HG02870 (cell line): Measurements from ENCODE around the gene MYLK4.

Experiments
- ATAC-seq: cut with Tn5 transposase; IDR thresholded peaks from one replicate; pipeline ENCODE4 v1.9.1; 2021; ENCODE audit warnings: mild to moderate bottlenecking, moderate library complexity; ENCODE audit not compliant: unreplicated experiment

The MYLK4 gene

GRCh38 chr6:2750832-2751231, at the start of gene MYLK4:
Gene MYLK4, minus strand, starts transcription at chr6:2750922. Its CDS starts 1,628 bp downstream, at chr6:2749294.
- no peak for ATAC-seq

DNA sequence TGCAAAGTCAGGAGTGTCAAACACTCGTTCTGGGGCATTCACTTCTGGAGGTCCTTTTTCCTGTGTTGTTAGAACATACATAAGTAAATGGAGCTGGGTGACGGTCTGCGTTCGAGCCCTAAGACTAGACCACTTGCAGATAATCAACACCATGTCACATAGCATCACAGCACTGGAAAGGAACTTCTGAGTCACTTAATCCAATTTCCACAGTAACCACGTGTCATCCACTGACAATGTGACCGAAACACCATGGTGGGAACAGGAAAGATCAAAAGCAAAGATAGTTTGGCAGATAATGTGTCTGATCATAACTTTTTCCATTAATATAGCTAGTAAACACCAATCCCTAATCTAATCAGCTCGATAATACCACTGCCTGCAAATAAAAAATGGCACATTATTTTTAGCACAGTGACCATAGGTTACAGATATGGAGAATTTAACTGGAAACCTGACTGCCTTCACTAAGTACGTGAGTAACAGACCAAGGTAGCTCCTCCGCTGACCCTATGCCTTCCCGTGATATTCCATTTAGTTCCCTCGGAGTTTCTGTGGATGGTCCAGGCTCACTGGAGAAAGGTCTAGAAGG, 49.3 kb upstream of the MYLK4 start:
- no peak for ATAC-seq

DNA sequence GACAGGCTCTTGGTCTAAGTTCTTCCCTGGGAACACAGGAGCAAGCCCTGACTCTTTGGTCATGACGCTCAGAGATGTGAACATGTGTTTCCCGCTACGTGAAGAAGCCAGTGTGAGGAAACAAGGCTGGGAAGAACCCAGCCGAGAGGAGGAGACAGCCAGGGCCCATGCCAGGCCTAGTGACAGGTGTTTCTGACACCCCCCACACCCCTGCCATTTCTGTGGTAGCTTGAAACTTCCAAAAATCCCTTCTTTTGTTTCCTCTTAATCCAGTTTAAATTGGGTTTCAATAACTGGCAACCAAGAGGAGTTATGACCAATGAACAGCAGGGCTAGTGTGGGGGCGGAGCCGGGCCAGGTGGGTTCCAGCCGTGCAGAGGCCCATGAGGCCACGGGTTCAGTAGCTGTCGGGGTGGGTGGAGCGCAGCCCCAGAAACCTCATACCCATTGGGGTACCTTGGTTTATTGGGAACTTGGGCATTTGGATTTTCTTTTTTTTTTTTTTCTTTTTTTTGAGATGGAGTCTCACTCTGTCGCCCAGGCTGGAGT, 47.9 kb upstream of the MYLK4 start:
- ATAC-seq = no peak

DNA sequence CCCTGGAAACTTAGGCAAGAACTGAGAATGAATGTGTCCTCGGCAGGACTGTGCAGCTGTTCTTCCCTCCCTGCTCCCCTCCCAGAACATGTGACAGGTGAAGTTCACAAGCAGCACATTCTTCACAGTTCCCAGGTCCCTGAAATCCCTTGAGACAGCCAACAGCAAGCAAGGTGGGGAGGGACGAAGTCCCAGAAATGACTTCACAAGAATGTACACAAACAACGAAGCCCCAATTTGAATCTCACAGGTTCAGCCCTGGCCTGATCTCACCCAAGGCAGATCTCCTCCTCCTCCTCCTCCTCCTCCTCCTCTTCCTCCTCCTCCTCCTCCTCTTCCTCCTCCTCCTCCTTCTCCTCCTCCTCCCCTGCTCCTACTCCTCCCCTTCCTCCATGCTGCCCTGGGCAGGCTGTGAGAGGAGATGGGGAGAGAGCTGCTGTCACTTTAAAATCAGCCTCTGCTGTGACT, 46.9 kb upstream of the MYLK4 start:
- no peak for ATAC-seq

DNA sequence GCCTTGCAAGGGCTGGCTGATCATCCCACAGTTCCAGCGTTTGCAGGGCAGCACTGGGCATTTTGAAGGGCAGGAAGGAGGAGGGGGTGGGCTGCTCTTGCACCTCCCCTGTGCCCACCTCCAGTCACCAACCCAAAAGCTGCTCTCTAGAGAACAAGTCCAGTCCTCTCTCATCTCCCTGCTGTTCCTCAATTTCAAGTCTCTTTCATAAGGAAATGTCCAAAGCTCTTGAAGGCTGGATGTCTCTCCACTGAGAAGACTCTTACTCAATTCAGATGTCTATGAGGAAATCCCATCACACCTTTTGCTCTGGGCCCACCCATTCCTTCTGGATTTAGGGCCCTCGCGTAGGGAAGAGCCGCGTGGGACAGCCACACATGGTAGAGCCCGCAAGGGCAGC, 46.1 kb upstream of the MYLK4 start:
- ATAC-seq = no peak

- no peak for ATAC-seq
Measured at GRCh38 chr6:2795956-2796355, 45.2 kb upstream of the MYLK4 start.

DNA sequence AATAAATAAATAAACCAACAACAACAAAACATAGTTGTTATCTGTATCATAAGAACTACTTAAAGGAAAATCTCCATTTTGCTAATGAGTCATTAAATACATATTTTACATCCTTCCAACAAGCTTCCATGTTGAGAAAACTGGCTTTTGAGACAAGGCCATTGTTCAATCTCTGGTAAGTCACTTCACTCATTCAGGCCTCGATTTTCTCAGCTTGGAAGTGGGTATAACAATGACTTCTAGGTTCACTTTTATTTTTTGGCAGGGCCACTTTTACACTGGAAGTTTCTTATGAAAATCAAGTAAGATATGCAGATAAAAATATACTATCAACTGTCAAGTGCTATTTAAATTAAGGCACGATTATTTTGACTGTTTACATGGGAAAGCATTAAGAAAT, 44.4 kb upstream of the MYLK4 start:
- no peak for ATAC-seq

DNA sequence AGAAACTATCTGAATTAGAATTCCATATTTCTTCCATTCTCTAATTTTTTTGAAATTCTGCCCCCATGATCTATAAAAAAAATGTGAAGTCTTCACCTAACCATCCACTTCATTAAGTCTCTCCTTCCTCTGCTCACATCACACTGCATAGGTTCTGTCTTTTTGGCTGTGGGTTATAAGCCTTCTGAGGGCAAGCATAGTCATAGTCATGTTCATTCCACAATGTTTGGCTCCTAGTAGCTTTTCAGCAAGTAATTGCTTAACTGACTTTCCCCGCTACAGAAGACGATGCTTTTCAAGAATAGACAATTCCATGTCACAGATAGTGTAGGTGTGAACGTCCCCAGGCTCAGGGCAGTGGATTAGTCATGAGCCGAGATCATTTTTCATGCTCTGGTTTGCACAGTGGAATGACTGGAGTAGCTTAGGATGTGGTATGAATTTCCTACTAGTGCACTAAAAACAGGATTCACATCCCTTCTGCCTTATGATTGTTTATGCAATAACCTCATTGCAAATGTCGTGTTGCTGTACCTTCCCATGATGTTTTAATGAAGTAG, 43.5 kb upstream of the MYLK4 start:
- ATAC-seq = no peak

GRCh38 chr6:2793534-2794151, 42.9 kb upstream of the MYLK4 start:
- ATAC-seq = no peak

DNA sequence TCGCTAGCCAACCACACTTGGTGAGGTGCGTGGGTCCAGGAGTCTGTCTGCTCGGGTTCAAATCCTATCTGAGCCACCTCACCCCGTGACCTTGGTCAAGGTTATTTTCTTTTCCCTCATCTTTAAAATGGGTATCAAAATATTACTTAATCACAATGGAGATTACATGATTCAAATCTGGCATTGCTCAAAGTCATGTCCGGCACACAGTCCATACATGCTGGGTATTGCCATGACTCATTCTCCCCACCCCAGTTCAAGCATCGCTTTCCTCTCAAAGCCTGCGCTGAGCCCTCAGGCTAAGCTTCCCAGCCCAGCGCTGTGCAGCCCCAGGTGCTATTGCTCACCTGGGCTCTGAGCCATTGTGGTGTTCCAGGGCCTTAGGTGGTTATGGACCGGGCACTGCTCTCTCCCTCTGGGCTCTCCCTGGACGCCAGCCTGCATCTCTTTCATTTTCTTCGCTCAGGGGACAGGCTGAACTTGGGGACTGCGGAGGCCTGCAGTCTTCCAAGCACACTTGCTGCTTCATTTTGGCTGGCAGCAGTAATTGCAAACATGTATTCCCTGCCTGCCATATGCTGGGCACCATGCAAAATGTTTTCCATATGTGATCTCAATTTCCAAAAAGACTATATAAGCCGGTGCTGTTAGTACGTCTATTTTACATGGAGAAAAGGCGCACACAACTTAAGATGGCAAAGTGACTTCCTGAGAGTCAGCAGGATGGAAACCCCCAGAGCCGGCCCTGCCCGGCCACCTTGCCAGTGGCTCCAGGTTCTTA, 41.8 kb upstream of the MYLK4 start:
- no peak for ATAC-seq

GRCh38 chr6:2791450-2791974, 40.8 kb upstream of the MYLK4 start:
- no peak for ATAC-seq

DNA sequence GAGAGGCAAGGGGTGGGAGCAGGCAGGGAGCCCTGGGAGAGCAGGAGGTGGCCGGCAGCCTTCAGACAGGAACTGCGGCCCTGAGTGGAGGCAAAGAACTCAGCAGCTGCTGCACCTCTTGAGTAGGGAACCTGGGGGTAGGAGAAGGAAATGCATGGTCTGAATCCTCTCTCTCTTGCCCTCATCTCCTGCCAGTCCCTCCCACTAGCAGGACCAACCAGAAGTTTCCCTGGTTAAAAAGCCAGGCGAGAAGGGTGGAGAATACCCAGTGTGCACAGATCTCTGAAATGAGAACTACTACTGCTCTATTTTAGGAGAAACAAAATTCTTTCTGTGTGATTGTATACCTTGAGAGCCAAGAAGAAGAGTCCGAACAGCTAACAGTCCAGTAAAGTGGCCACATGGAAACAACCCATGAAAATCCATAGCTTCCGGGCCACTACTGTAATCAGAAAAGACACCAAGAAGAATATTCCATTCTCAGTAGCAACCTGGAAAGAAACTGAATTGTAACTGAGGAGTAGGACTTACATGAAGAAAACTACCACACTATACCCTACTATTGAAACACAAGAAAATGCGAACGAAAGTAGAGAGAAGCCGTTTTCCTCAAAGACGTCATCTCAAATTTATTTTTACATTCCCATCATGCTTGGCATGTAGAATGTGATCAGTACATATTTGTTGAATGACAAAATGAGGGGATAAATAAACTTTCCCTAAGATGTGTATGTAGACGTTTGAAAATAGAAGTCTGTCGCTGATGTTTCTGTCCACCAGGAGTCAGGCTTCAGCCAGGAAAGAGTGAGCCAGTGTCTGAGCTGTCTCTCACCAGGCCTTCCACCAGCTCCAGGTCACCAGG, 40.1 kb upstream of the MYLK4 start:
- no peak for ATAC-seq

- no peak for ATAC-seq
Measured at GRCh38 chr6:2786269-2786668, 35.5 kb upstream of the MYLK4 start.

- no peak for ATAC-seq
Measured at GRCh38 chr6:2784930-2785329, 34.2 kb upstream of the MYLK4 start.

DNA sequence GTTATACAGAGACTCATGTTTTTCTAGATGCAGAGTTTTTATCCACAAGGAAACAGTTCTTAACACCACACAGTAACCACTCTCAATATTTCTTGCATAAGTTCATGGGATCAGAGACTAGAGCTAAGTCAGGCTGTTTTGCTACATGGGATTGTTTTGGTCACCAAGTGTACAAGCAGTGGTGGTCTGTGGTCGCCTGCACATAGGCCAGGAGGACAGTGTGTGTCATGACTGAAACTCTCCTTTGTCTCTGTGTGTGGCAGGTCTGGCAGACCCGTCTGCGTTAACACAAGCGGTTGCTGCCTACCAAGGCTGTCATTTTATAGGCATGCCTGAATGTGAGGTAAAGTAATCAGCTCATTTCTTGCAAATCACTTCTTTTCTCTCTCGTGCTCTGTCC, 33.3 kb upstream of the MYLK4 start:
- no peak for ATAC-seq

DNA sequence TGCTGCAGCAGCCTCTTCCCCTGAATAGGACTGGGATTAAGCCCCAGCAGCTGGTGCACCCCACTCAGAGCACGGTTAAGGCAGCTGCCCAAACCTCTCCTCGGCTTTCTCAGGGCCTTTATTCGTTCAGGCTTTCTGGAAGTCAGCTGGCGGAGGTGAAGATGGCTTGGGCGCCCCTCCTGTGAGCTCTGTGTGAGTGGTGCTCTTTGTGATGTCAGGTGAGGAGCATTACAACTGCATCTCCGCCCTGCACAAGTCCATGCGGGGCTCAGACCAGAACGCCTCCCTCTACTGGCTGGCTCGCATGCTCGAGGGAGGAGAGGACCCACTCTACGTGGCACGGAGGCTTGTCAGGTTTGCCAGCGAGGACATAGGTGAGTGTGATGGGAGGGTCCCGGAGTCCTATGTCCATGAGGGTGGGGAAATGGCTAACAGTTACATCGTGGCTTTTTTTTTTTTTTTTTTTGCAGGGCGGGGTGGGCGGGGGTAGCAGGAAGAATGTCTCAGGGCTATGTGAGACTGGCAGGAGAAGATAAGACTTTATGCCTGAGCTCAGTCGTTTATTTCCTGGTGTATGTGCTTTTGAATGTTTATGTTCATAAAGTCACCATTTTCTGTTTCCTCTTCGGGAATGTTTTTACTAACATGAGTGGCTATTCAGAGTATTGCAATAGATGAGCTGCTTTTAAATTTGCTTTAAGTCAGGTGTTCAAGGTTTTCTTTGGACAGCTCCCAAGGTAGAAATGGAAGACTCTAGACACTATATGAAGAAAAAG, 32.7 kb upstream of the MYLK4 start:
- ATAC-seq = no peak

DNA sequence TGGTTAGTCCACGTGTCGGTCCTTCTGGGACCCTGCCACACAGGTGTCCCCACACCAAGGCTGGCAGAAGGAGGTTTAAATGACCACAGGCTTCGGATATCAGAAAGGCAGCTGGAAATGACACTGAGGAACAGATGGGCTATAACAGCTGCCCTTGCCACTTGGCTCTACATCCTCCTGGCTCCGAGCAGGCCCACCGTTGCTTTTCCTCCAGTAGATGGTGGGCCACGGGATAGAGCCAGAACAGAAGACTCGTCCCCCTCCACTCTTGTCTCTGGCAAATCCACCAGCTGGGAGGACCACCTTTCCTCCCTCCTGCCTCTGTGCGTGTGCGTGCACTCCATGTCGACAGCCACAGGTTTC, 32.1 kb upstream of the MYLK4 start:
- no peak for ATAC-seq

DNA sequence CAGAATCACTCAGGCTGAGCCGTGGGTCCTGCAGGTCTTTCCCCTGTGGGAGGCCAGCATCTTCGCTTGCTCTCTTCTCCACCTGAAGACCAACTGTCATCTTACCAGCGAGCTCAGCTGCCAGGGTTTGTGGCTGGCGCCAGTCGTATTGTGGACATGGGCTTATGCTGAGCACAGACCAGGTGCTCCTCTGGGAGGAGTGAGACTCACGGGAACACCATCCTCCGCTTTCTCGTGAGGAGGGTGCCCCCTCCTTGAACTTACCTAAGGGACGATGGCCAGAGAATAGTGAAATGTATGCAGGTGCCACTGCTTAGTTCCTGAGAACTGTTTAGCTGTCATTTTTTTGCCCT, 31.6 kb upstream of the MYLK4 start:
- no peak for ATAC-seq

DNA sequence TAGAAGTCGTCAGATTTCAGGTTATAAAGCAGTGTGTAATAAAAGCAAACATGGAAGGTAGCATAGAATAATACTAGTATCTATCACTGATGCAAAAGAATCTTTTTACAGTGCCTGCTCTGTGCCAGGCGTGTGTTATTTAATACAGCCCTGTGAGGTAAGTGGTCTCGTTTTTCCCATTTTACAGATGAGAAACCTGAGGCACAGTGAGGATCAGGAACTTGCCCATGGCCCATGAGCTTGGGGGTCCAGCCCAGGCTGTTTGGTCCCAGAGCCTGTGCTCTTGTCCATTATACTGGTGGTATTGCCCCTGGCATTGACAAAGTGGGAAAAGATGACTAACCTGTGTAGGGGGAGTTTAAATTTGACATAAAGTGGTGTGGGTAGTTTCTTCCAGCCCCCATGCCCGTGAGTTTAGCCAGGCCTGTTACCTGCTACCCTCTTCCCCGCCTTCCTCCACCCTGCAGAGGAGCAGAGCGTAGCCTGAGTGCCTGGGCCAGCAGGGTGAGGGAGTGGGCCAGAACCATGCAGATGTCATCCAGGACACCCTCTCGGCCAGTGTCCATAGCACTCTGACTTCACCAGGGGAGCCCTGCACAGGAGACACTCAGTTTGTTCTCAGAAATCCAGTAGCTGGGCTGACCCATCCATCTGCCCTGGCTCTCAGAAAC, 31.1 kb upstream of the MYLK4 start:
- no peak for ATAC-seq
